ENCODE measurements around the gene ANKRD42. TPM values are rescaled to one million over a fixed set of nuclear protein-coding genes. Genes with fewer than 3 reads are reported as not detected.

The ANKRD42 gene
- total and polyA plus RNA-seq, 9 of the 15 experiments (the other 6 are each of a cell fraction or from before 2014, with no cell fraction given) = 2.8 to 9.1 (median 6.1) TPM

GRCh38 chr11:83257761-83258168 is 64.3 kb downstream of the ANKRD42 start (continued):
- TF ChIP-seq ZNF512 (tag; IDR thresholded peaks at IDR 0.05) = no peak
- TF ChIP-seq RUNX1 (IDR thresholded peaks at IDR 0.05; ENCODE audit: low read depth) = no peak
- TF ChIP-seq THRB (CRISPR knock-in tag; conservative IDR thresholded peaks at IDR 0.05) = no peak
- no peak for TF ChIP-seq MNT (conservative IDR thresholded peaks at IDR 0.05)
- TF ChIP-seq CEBPB (tag; IDR thresholded peaks at IDR 0.05) = no peak

- CTCF ChIA-PET (ENCODE audit: low intra/inter-chr PET ratio) = no interaction called here
- no peak for FAIRE-seq
- DNase-seq (ENCODE audit: extremely low read depth in 1 of 4, low spot score in 3 of 4) = no peak
- POLR2A ChIA-PET = interaction anchor here (0.7 kb wide), 1 partner anchor 9 kb away, joined by 3 read pairs; no protein-coding TSS in a partner anchor
- H3K4me3 ChIP-seq = no peak overlapping the region
- H3K9me3 ChIP-seq (replicated peaks; ENCODE audit: control insufficient read depth, insufficient read depth, low read depth, low read length) = no peaks in the 10 kb centered on the region
- intact Hi-C loops (cut with micrococcal nuclease) (no loop called here), in situ Hi-C loops (cut with MboI) (no loop called here)
- H3K79me2 ChIP-seq (ENCODE audit: control insufficient read depth, insufficient read depth, low read length) = no peaks in the 10 kb centered on the region
- H3K4me1 ChIP-seq (replicated peaks in 1 of 2; ENCODE audit: control insufficient read depth in 2 of 2, insufficient read depth in 2 of 2, low read length in 2 of 2) = no peaks in the 10 kb centered on the region
- H3K4me2 ChIP-seq (ENCODE audit: insufficient read depth, low read length) = no peak overlapping the region
- 100% methylated on average over 1 of the region's 1 CpG for WGBS (ENCODE audit: insufficient coverage, low coverage, missing lambda C conversion rate)
- H3K9ac ChIP-seq (ENCODE audit: insufficient read depth in 1 of 2, low read depth in 2 of 2, low read length in 2 of 2) = no peak overlapping the region
- no peaks in the 10 kb centered on the region for H3K27me3 ChIP-seq (ENCODE audit: control insufficient read depth in 2 of 2, insufficient read depth in 2 of 2, low read length in 2 of 2)
- no TSS peak for BruUV-seq (replicated peaks)
- ATAC-seq = no peak
- no peaks in the 10 kb centered on the region for H4K20me1 ChIP-seq (replicated peaks; ENCODE audit: control insufficient read depth, insufficient read depth, low read length)
- H3K36me3 ChIP-seq (ENCODE audit: control insufficient read depth, insufficient read depth, low read length) = peaks cover 20% of the 10 kb centered on the region
- H3K9me1 ChIP-seq (ENCODE audit: control insufficient read depth, insufficient read depth, low read length) = no peaks in the 10 kb centered on the region
- H3K27ac ChIP-seq (ENCODE audit: extremely low read depth, low read depth, low read length) = no peak overlapping the region
- no peak overlapping the region for H2AFZ ChIP-seq (ENCODE audit: low read depth, low read length)
- TF ChIP-seq CBX8 (IDR thresholded peaks at IDR 0.05; ENCODE audit: borderline replicate concordance, extremely low read depth, low read depth, low read length, poor library complexity, severe bottlenecking) = no peak
- no peak for TF ChIP-seq CREB3 (tag; conservative IDR thresholded peaks at IDR 0.05; ENCODE audit: low read depth)
- TF ChIP-seq MXD1 (CRISPR knock-in tag; IDR thresholded peaks at IDR 0.05; ENCODE audit: borderline replicate concordance, poor library complexity, severe bottlenecking) = no peak
- TF ChIP-seq ZBED1 (IDR thresholded peaks at IDR 0.05) = no peak
- TF ChIP-seq FOXJ2 (tag; IDR thresholded peaks at IDR 0.05) = no peak
- no peak for TF ChIP-seq MBD2 (IDR thresholded peaks at IDR 0.05; ENCODE audit: borderline replicate concordance, low read depth)
- no peak for TF ChIP-seq SP2 (IDR thresholded peaks at IDR 0.05; ENCODE audit: extremely low read depth, low read depth, low read length, poor library complexity, severe bottlenecking)
- TF ChIP-seq GABPB1 (CRISPR knock-in tag; IDR thresholded peaks at IDR 0.05) = no peak
- no peak for TF ChIP-seq CEBPG (CRISPR knock-in tag; IDR thresholded peaks at IDR 0.05)
- TF ChIP-seq CEBPG (tag; conservative IDR thresholded peaks at IDR 0.05 in 1 of 2, IDR thresholded peaks at IDR 0.05 in 1 of 2) = no peak
These were observed 66.0 kb downstream of the ANKRD42 start for GRCh38 chr11:83259559-83259958.
